Neural cell (in vitro differentiated cells): ENCODE measurements around the gene SMIM23. TPM values are rescaled to one million over a fixed set of nuclear protein-coding genes. Genes with fewer than 3 reads are reported as not detected.

Experiments used
- H2AFZ ChIP-seq: fragments of 200-600, 300-800 bp; sonication (generic), shearing (Covaris generic); 2 replicates; pipeline ENCODE4 v1.6.0; 2014; ENCODE audit warnings: low read depth, mild to moderate bottlenecking, antibody characterized with exemption, low read length, moderate library complexity
- H3F3A ChIP-seq: fragments of 200-600 bp; shearing (Covaris generic); 2 replicates; pipeline ENCODE4 v1.6.1; 2016; ENCODE audit warnings: mild to moderate bottlenecking, moderate library complexity, mixed read lengths, antibody characterized with exemption, low read length; ENCODE audit not compliant: insufficient read depth, poor library complexity, severe bottlenecking
- H3K27ac ChIP-seq: fragments of 200-600, 300-800 bp; sonication (generic), shearing (Covaris generic); 2 replicates; pipeline ENCODE4 v1.5.1; 2014; ENCODE audit warnings: mild to moderate bottlenecking, low read length, moderate library complexity
- H3K27me3 ChIP-seq: fragments of 300-800, 200-600 bp; sonication (generic), shearing (Covaris generic); 2 replicates; pipeline ENCODE4 v1.6.0; 2014; ENCODE audit warnings: mild to moderate bottlenecking, low read depth, low read length, moderate library complexity; ENCODE audit not compliant: insufficient read depth
- H3K36me3 ChIP-seq: fragments of 300-800, 200-600 bp; sonication (generic), shearing (Covaris generic); 2 replicates; pipeline ENCODE4 v1.5.1; 2014; ENCODE audit warnings: mild to moderate bottlenecking, antibody characterized with exemption, low read length, moderate library complexity; ENCODE audit not compliant: insufficient read depth
- H3K4me2 ChIP-seq: fragments of 300-800, 200-600 bp; sonication (generic), shearing (Covaris generic); 2 replicates; pipeline ENCODE4 v1.6.0; 2014; ENCODE audit warnings: mild to moderate bottlenecking, low read length
- H3K4me3 ChIP-seq: fragments of 300-800, 200-600 bp; sonication (generic), shearing (Covaris generic); 2 replicates; pipeline ENCODE4 v1.5.1; 2014; ENCODE audit warnings: mild to moderate bottlenecking, low read length, moderate library complexity
- H3K79me2 ChIP-seq: fragments of 200-600 bp; shearing (Covaris generic); replicated peaks from 2 replicates; pipeline ENCODE4 v1.6.0; 2014; ENCODE audit warnings: mild to moderate bottlenecking, low read length, moderate library complexity; ENCODE audit not compliant: insufficient read depth
- H3K9ac ChIP-seq: fragments of 300-800, 200-600 bp; sonication (generic), shearing (Covaris generic); 2 replicates; pipeline ENCODE4 v1.6.1; 2016; ENCODE audit warnings: mild to moderate bottlenecking, low read length, mixed read lengths
- H3K9me2 ChIP-seq: fragments of 200-600 bp; shearing (Covaris generic); 2 replicates; pipeline ENCODE4 v1.6.1; 2016; ENCODE audit warnings: mild to moderate bottlenecking, low read length, mixed read lengths; ENCODE audit not compliant: insufficient read depth
- H3K9me3 ChIP-seq: fragments of 200-600, 300-800 bp; sonication (generic), shearing (Covaris generic); 2 replicates; pipeline ENCODE4 v1.6.1; 2016; ENCODE audit warnings: mild to moderate bottlenecking, mixed run types, low read length, moderate library complexity, mixed read lengths
- H4K20me1 ChIP-seq: fragments of 200-600 bp; shearing (Covaris generic); 2 replicates; pipeline ENCODE4 v1.6.1; 2016; ENCODE audit warnings: mild to moderate bottlenecking, mixed run types; ENCODE audit not compliant: insufficient read depth
- CTCF ChIP-seq: fragments of 450-650 bp; IDR thresholded peaks from 2 replicates; pipeline ENCODE4 v1.5.1; 2014; ENCODE audit warnings: antibody characterized with exemption, mild to moderate bottlenecking, moderate library complexity; ENCODE audit not compliant: poor library complexity, severe bottlenecking
- EP300 ChIP-seq: fragments of 450-650 bp; conservative IDR thresholded peaks from 2 replicates; pipeline ENCODE4 v1.6.1; 2014; ENCODE audit warnings: antibody characterized with exemption, mild to moderate bottlenecking, moderate library complexity; ENCODE audit not compliant: poor library complexity, severe bottlenecking
- MXI1 ChIP-seq: fragments of 450-650 bp; conservative IDR thresholded peaks from 2 replicates; pipeline ENCODE4 v1.6.1; 2014; ENCODE audit warnings: antibody characterized with exemption, mild to moderate bottlenecking; ENCODE audit not compliant: poor library complexity, severe bottlenecking
- POLR2AphosphoS5 ChIP-seq: IDR thresholded peaks from 2 replicates; pipeline ENCODE4 v1.6.1; 2012
- RAD21 ChIP-seq: fragments of 450-650 bp; conservative IDR thresholded peaks from 2 replicates; pipeline ENCODE4 v1.6.1; 2014; ENCODE audit warnings: antibody characterized with exemption, mild to moderate bottlenecking, moderate library complexity
- REST ChIP-seq: IDR thresholded peaks from 2 replicates; pipeline ENCODE4 v1.6.1; 2012; ENCODE audit warnings: borderline replicate concordance
- SMC3 ChIP-seq: fragments of 450-650 bp; conservative IDR thresholded peaks from 2 replicates; pipeline ENCODE4 v1.6.1; 2014; ENCODE audit warnings: antibody characterized with exemption, mild to moderate bottlenecking, moderate library complexity; ENCODE audit not compliant: poor library complexity
- TAF1 ChIP-seq: IDR thresholded peaks from 2 replicates; pipeline ENCODE4 v1.6.1; 2012; ENCODE audit warnings: low read depth
- polyA plus RNA-seq: library from polyadenylated mRNA; depleted of rRNA; stranded (reverse); fragments of >200 nt; gene quantifications from 2 replicates; pipeline ENCODE4 v1.2.3, GENCODE V29; 2014

SMIM23 gene
- polyA plus RNA-seq, 1 donor from 2014 or later = not detected

GRCh38 chr5:171789353-171789752, 3.7 kb downstream of the SMIM23 start:
- H3K79me2 ChIP-seq = no peaks in the 10 kb centered on the region
- H3K27ac ChIP-seq = no peak overlapping the region
- H3K36me3 ChIP-seq = no peaks in the 10 kb centered on the region
- no peak overlapping the region for H3K4me2 ChIP-seq
- H3K27me3 ChIP-seq = no peaks in the 10 kb centered on the region
- H3K9me2 ChIP-seq = no peaks in the 10 kb centered on the region
- no peaks in the 10 kb centered on the region for H4K20me1 ChIP-seq
- H2AFZ ChIP-seq = no peak overlapping the region
- TF ChIP-seq TAF1 (no peak), EP300 (no peak), RAD21 (no peak), REST (no peak), CTCF (no peak)
- no peaks in the 10 kb centered on the region for H3F3A ChIP-seq
- no peak overlapping the region for H3K4me3 ChIP-seq
- no peaks in the 10 kb centered on the region for H3K9me3 ChIP-seq
- no peak overlapping the region for H3K9ac ChIP-seq

GRCh38 chr5:171790408-171790807, 4.8 kb downstream of the SMIM23 start:
- H2AFZ ChIP-seq = no peak overlapping the region
- H3K9ac ChIP-seq = no peak overlapping the region
- no peaks in the 10 kb centered on the region for H3K27me3 ChIP-seq
- H3K4me2 ChIP-seq = no peak overlapping the region
- H3K9me3 ChIP-seq = no peaks in the 10 kb centered on the region
- no peaks in the 10 kb centered on the region for H3K9me2 ChIP-seq
- H3K36me3 ChIP-seq = no peaks in the 10 kb centered on the region
- H3F3A ChIP-seq = no peaks in the 10 kb centered on the region
- no peak overlapping the region for H3K4me3 ChIP-seq
- H4K20me1 ChIP-seq = no peaks in the 10 kb centered on the region
- TF ChIP-seq MXI1 (no peak), POLR2AphosphoS5 (no peak), REST (no peak), SMC3 (no peak), EP300 (no peak), RAD21 (no peak)
- no peak overlapping the region for H3K27ac ChIP-seq
- H3K79me2 ChIP-seq = no peaks in the 10 kb centered on the region
